ENCODE data around the gene TBC1D9B.
"Not testable (repeated sequence)": the region's sequence is repeated elsewhere in the genome, so short reads cannot be mapped to it uniquely, and the experiment has no call there.

TBC1D9B gene

DNA sequence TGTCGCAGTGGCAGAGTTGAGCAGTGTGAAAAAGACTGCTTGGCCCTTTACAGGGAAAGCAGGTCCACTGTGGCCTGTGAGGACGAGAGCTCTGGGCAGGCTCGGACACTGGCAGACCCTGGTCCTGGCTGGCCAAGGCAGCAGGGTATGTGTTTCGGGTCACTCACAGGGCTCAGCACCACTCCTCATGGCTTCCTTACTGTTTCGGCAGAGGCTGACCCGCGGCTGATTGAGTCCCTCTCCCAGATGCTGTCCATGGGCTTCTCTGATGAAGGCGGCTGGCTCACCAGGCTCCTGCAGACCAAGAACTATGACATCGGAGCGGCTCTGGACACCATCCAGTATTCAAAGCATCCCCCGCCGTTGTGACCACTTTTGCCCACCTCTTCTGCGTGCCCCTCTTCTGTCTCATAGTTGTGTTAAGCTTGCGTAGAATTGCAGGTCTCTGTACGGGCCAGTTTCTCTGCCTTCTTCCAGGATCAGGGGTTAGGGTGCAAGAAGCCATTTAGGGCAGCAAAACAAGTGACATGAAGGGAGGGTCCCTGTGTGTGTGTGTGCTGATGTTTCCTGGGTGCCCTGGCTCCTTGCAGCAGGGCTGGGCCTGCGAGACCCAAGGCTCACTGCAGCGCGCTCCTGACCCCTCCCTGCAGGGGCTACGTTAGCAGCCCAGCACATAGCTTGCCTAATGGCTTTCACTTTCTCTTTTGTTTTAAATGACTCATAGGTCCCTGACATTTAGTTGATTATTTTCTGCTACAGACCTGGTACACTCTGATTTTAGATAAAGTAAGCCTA is 71.3 kb downstream of the TBC1D9B start:
- peak; percentile 51 for DNase-seq

DNA sequence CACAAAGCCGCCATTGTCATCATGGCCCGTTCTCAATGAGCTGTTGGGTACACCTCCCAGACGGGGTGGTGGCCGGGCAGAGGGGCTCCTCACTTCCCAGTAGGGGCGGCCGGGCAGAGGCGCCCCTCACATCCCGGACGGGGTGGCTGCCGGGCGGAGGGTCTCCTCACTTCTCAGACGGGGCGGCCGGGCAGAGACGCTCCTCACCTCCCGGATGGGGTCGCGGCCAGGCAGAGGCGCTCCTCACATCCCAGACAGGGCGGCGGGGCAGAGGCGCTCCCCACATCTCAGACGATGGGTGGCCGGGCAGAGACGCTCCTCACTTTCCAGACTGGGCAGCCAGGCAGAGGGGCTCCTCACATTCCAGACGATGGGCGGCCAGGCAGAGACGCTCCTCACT is 72.8 kb downstream of the TBC1D9B start:
- DNase-seq, result not testable (repeated sequence)

DNA sequence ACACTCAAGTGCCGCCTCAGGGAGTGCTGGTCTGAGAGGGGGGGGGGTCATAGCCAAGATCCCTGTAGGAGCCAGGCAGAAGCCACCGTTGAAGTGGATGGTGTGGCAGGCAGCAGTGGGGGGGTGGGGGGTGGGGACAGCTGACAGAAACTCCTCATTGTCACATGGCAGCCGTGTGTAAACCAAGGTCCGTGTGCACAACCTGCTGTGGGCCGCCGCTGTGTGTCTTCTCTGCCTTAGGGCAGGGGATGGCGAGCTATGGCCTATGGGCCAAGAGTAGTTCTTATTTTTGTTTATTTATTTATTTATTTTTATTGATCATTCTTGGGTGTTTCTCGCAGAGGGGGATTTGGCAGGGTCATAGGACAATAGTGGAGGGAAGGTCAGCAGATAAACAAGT is 73.6 kb downstream of the TBC1D9B start:
- no peak for DNase-seq

DNA sequence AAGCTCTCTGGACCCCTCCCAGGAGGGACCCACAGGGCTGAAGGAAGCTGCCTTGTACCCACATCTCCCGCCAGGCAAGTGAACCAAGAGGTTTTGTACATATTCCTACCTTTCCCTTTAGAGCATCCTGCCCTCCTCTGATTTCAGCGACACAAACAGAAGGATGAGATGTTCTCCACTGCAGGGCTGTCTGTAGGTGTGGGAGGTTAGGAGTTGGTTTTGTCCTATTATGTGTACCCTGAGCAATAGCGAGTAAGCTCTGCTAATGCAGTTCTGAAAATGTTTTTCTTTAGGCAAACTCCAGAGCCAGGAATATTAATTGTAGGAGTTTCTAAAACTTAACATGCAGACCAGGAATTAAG is 74.0 kb downstream of the TBC1D9B start:
- DNase-seq, result no peak

- DNase-seq, result no peak
Observed at GRCh38 chr5:179833056-179833708, 74.5 kb downstream of the TBC1D9B start.

GRCh38 chr5:179832039-179832745 is 75.5 kb downstream of the TBC1D9B start:
- no peak for DNase-seq

GRCh38 chr5:179830818-179831468 is 76.8 kb downstream of the TBC1D9B start:
- DNase-seq, result no peak

DNA sequence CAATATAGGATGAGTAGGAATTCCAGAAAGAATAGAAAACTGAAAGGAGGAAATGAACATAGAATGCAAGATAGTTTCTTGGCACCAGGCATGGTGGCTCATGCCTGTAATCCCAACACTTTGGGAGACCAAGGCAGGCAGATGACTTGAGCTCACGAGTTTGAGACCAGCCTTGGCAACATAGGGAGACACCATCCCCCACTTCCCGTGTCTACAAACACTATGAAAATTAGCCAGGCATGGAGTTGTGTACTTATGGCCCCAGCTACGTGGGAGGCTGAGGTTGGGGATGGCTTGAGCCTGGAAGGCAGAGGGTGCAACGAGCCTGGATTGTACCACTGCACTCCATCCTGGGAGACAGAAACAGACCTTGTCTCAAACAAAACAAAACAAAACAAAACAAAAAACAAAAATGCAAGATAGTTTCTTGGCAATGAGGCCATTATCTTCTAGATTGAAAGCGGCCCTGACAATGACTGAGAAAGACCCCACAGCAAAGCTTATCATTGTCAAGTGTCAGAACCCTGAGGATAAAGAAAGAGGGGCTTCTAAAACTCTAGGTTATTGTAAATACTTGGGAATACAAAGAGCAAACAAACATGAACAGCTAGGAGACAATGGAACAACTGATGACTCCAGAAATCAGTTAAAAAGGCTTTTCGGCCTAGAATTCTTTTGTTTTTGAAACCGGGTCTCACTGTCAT is 77.8 kb downstream of the TBC1D9B start:
- no peak for DNase-seq

DNA sequence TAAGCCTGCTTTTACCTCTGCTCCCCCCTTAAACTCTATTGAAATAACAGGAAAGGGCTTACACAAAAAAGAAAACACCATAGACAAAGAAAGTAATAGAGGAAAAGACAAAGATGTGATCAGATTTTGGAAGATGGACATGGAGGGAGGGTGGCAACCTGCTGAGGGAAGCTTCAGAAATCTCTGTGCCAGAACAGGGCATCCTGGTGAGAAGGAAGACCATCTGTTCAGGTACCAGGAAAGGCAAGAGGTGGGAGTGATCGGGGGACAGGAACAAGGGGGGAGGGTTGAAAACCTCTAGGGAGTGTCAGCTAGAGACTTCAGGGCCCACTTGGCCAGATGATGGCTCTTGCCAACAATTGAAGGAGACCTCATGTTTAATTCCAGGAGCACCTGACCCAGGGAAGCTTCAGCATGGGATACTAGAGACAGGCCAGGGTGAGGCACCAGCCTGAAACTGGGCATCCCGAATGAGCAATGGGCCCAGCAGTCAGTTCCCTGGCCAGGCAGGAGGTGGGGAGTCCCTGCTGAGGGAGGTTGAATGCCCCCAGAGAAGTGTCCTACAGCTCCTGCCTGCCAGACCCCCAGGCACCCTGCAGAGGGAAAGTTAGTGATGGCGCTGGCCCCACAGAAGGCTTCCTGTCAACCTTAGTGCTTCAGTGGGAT is 78.8 kb downstream of the TBC1D9B start:
- no peak for DNase-seq

- no peak for DNase-seq
Observed at GRCh38 chr5:179827680-179828079, 80.0 kb downstream of the TBC1D9B start.

DNA sequence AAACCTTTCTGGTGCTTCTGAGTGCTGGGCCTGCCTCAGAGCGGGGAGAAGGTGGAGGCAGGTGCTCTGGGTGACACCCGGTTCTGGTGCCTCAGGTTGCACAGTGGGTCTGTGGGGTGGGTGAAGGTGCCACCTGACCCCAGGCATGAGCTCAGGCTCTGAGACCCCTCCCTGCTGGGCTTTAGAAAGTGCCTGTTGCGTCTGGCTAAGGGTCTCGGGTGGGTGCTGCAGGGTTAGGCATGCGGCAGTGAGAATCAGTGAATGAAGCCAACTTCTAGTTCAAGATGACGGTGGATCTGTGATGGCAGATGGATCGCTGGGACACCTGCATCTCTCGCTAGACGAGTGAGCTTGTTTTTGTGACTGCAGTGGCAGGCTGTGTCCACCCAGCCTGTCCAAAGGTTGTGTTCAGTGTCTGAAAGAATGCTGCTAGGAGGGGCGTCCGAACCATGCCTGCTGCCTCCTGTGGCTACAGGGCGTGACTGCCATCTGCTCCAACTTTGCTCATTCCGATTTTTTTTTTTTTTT is 82.0 kb downstream of the TBC1D9B start:
- no peak for DNase-seq

GRCh38 chr5:179824745-179825112 is 83.0 kb downstream of the TBC1D9B start:
- no peak for DNase-seq

DNA sequence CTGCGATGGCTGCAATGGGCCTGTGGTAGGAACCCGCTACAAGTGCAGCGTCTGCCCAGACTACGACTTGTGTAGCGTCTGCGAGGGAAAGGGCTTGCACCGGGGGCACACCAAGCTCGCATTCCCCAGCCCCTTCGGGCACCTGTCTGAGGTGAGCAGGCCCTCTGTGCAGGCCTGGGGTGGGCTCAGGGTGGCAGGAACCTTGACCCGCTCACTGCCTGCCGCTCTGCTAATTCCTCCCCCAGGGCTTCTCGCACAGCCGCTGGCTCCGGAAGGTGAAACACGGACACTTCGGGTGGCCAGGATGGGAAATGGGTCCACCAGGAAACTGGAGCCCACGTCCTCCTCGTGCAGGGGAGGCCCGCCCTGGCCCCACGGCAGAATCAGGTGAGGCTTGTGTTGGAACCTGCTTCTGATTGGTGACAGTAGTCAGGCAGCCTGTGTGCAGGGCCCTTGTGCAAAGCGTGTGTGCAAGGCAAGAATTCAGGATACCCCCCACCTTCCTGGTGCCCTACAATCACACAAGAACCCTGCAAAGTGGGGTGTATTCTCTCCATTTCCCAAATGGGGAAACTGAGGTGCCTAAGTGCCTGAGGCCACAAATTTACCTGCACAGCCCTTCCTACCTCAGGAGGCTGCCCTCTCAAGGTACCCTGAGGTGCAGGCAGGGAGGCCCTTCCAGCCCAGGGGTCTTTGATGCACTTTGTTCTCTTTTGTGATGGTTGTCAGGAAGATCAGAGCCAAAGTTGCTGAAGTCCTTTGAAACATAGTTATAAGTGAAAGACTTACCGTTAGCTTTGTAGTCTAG is 83.6 kb downstream of the TBC1D9B start:
- DNase-seq, result no peak

GRCh38 chr5:179822444-179822990 is 85.2 kb downstream of the TBC1D9B start:
- DNase-seq, result no peak

DNA sequence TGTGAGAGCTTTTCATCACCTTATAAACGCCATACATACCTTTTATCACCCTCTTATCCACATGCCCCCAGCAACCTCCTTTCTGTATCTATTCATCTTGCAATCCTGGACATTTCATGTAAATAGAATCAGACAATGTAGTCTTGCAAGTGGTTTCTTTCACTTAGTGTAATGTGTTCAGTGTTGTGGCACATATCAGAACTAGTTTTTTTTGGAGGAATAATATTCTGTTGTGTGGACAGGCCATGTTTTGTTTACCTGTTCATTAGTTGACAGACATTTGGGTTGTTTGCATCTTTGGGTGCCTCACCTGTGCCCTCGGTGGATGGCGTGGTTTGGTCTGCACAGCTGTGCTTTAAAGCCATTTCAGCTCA is 85.7 kb downstream of the TBC1D9B start:
- DNase-seq, result no peak

- peak; percentile 87 for DNase-seq
Observed at GRCh38 chr5:179821298-179822058, 86.2 kb downstream of the TBC1D9B start.

DNA sequence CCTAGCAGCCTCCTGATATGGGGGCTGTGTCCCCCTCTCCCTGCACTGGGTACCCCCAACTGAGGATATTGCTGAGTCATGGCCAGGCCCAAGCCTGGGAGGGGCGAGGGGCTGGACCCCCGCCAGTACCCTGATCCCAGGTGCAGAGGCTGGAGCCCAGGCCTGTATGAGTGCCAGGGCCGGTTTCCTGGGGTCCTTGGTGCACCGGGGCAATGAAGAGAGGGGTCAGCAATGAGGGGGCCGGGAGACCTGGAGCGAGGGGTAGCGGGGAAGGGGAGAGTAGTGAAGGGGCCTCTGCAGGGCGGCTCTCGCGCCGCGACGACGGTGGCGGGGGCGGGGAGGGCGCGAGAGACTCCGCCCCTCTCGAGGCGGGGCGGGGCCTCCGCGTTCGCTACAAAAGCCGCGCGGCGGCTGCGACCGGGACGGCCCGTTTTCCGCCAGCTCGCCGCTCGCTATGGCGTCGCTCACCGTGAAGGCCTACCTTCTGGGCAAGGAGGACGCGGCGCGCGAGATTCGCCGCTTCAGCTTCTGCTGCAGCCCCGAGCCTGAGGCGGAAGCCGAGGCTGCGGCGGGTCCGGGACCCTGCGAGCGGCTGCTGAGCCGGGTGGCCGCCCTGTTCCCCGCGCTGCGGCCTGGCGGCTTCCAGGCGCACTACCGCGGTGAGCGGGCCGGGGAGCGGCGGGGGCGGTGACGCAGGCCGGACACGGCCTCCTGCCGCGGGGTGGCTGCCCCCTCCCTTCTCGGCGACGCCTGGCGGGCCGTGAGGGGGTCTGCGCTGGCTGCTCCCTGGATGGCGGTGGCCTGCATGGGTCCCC is 87.0 kb downstream of the TBC1D9B start, which contains the start of gene SQSTM1:
Gene SQSTM1 (plus strand): TSS at position 423 of the 815 bp plus-strand sequence. CDS start 32 bp downstream, at position 455.
- peak; percentile 92 for DNase-seq

DNA sequence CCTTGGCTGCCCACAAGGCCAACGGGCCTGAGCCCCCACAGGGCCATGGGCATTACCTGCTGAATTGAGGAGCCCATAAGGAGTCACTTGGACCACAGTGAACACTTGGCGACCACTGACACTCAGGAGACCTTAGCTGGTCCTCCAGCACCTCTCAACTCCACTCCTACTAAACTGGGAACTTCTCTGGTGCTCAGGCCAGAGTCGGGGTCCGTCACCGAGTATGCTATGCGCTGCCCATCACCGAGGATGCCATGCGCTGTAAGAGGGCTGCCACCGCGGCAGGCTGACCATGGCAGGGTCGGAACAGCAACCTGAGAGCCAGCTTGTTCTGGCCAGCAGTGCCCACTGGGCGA is 87.6 kb downstream of the TBC1D9B start:
- peak; percentile 49 for DNase-seq

All from activated T-cell treated with anti-CD3 and anti-CD28 coated beads, Interleukin-2, amount 50 U/mL, for 1 hour (primary cell).